HG03575 (cell line): ENCODE results near the gene DAPK1.

Experiments used
- ATAC-seq: cut with Tn5 transposase; IDR thresholded peaks from one replicate; pipeline ENCODE4 v1.9.1; 2021; ENCODE audit not compliant: unreplicated experiment, insufficient number of reproducible peaks, low FRiP score; ENCODE audit errors: extremely low read depth

The DAPK1 gene

DNA sequence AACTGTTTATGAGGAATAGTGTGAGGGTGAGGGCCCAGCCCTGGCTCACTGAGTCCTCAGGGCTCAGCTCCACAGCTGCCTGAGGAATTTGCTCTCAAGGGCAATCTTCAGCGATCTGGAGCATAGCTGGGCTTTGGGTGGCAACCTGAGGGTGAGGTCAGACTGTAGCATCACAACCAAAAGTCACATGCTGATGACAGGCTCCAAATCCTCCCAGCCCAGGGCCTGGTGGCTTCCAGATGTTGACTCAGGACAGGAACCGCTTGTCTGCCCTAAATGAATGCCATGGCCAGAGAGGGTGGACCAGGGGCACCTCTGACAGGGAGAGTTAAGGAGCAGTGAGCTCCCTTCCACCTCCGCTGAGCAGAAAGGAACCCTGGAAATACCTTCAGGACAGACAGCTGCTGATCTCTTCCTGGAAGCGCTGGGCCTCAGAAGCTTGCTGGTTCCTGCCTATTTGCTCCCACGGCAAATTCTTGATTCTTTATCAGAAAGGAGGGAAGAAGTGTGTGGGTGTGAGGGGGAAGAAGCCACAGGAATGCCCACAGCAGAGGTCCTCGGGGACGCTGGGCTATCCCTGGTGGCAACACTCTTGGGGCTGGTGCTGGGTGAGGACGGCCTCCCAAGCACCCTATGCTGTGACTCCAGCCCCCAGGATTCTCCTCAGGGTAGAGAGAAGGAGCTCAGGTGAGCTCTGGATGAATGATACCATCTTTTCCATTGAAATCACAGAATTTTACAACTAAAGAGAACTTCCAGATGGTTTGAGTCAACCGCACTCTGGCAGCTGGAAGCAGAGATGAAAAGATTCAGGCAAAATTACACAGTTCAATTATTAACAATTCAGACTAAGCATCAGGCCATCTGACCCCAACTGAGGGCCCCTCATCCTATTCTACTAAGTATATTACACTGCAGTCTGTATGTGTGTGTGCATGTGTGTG lies 214.5 kb downstream of the DAPK1 start:
- ATAC-seq: no peak

- ATAC-seq: no peak
Measured at GRCh38 chr9:87712801-87713277, 215.2 kb downstream of the DAPK1 start.

GRCh38 chr9:87713278-87713987 lies 215.8 kb downstream of the DAPK1 start:
- ATAC-seq: no peak

- ATAC-seq: no peak
Measured at GRCh38 chr9:87713988-87714330, 216.3 kb downstream of the DAPK1 start.

GRCh38 chr9:87714819-87715218 lies 217.2 kb downstream of the DAPK1 start:
- ATAC-seq: no peak

DNA sequence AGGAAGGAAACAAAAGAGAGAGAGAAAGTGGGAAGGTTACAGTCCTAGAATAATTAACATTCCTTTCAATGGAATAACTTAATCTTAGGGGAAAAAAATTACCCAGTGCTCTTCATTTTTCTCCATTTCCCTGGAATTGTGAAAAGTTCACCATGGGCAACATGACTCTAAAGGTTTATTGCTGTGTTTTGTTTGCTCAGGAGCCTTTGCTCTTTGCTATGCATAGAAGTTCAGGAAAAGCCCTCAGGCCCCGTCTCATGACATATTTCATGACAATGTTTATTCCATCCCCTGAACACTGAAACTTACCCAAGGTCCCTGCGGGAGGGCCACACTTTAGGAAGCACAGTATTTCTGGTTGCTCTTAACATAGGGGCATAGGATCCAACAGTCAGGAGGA lies 218.5 kb downstream of the DAPK1 start:
- ATAC-seq: no peak

DNA sequence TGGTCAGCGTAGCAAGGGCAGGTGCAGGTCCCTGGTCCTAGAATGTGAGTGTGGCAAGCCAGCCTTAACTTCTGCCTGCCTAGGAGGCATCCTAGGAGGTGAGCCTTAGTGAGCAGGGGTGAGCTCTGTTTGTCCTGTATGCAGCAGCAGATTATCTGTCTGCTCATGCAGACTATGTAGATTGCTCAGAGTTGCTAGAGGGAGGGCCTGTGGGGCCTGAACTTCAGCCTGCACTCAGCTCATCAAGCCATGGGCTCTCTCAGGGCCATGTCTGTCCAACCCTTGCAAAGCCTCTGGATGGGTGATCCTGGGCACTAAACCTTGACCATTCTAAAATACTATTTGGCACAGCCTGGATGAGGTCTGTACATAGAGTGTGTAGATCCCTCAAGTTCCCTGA lies 219.8 kb downstream of the DAPK1 start:
- no peak for ATAC-seq

GRCh38 chr9:87718231-87718630 lies 220.6 kb downstream of the DAPK1 start:
- ATAC-seq: no peak

- no peak for ATAC-seq
Measured at GRCh38 chr9:87718852-87719612, 221.4 kb downstream of the DAPK1 start.

- ATAC-seq: no peak
Measured at GRCh38 chr9:87720173-87720572, 222.5 kb downstream of the DAPK1 start.

DNA sequence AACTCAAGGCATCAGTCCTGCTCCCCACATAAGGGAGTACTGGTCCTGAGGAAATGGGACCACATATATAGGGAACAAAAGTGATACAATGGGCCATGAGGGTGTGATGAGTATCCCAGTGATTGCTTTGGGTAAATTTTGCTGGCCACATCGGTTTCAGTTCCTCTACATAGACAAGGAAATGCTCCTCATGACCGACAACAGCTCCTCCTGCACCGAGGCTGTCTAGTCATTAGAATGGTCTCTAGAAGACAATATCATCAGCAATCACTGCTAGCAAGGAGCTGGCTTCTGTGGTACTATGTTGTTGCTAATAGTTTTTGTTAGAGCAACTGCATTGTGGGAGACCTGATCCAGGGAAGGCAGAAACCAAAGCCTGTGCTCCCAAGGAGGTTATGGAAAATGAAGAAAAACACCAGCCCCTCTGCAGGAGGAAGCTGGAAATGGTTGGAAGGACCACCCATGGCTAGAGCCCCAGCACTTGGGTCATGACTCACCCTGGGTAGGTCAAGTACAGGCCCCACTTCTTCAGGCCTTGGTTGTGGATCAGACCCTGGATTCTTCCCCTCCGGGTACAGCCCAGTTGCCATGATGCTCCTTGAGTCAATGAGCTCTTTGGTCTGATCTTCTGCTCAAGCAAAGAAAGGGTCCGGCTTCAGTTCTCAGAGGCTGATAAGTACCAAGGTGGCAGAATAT lies 224.9 kb downstream of the DAPK1 start:
- ATAC-seq: no peak

DNA sequence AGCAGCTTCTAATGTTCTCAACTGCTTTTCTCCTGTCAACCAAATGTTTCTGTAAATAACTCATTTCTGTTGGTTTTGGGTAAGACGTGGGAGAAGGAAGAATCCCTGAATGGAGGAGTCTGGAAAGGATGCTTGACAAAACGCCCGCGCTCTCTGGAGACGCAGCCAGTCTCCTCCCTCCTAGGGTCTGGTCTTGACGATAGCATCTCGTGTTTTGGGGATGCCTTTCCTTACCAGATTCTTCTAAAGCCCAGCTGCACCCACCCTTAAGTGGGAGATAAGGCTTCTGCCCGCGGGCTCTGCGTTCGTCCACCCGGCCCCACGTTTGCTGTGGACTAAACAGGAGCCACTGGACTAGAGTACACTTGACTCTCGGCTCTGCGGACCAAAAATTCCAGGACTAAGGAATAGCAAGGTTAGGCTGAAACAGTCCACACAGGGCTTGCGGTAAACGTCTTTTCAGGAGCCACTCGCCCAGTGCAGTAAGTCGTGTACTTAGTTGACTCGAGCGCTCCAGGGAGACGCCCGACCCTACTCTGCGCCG lies 227.8 kb downstream of the DAPK1 start:
- no peak for ATAC-seq

DNA sequence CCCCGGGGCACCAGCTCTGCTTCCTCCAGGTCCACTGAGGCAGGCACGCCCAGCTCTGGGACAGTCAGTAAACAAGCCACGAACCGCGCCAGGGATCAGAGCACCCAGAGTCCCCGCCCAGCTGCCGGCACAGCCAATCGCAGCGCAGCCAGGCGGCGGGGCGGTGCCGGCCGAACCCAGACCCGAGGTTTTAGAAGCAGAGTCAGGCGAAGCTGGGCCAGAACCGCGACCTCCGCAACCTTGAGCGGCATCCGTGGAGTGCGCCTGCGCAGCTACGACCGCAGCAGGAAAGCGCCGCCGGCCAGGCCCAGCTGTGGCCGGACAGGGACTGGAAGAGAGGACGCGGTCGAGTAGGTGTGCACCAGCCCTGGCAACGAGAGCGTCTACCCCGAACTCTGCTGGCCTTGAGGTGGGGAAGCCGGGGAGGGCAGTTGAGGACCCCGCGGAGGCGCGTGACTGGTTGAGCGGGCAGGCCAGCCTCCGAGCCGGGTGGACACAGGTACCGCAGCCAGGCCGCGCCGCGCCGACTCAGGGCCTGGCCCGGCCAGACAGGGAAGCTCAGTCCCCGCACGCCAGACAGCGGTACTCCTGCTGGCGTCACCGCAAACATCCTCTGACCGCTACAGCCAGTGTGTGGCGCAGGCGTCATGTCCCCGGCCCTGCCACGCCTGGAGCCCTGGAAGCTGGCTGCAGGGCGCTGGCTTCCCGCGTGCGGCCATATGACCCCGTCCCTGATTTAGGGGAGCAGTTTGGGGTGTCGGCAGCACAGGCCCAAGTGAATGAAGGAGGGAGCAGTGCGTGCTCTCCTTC lies 228.4 kb downstream of the DAPK1 start, which contains the start of gene CTSL:
TSS of gene CTSL (plus strand) at position 220 of the 810 bp plus-strand sequence. CDS start 1,485 bp downstream, outside the sequence.
- no peak for ATAC-seq

GRCh38 chr9:87729246-87729645 lies 231.6 kb downstream of the DAPK1 start:
- no peak for ATAC-seq

- ATAC-seq: no peak
Measured at GRCh38 chr9:87731321-87731720, 233.7 kb downstream of the DAPK1 start.

- no peak for ATAC-seq
Measured at GRCh38 chr9:87732344-87732743, 234.7 kb downstream of the DAPK1 start.

- no peak for ATAC-seq
Measured at GRCh38 chr9:87732756-87733155, 235.1 kb downstream of the DAPK1 start.
